ENCODE data around the gene UBXN2A. TPM values are rescaled to one million over a fixed set of nuclear protein-coding genes. Genes with fewer than 3 reads are reported as not detected.
A peak's percentile ranks its signal among the peaks of the same experiment; 100 is the strongest.
"Not testable (repeated sequence)": the region's sequence is repeated elsewhere in the genome, so short reads cannot be mapped to it uniquely, and the experiment has no call there.

UBXN2A gene
- total RNA-seq, 2 donors from 2014 or later: 4.0 to 7.3 TPM

GRCh38 chr2:23944527-23944926 is 4.3 kb downstream of the UBXN2A start:
- H3K27me3 ChIP-seq: no peaks in the 10 kb centered on the region
- H3K27ac ChIP-seq: peak overlapping the region in 2 of 4 donors; percentile 14 to 36
- H3K4me3 ChIP-seq: no peak overlapping the region
- peak; percentile 15 to 27 (median 23) for DNase-seq
- intact Hi-C loops (cut with DNase I): no loop called here
- H3K36me3 ChIP-seq (replicated peaks in 1 of 2; ENCODE audit: insufficient read depth in 1 of 2, low read depth in 2 of 2): no peaks in the 10 kb centered on the region
- H3K4me1 ChIP-seq: peaks cover 9% of the 10 kb centered on the region
- H3K9me3 ChIP-seq: no peaks in the 10 kb centered on the region
- ATAC-seq: no peak
- WGBS, 2 donors: 67 to 80% methylated on average over 1 of the region's 1 CpG
- no peak for TF ChIP-seq POLR2A (IDR thresholded peaks at IDR 0.05)
- TF ChIP-seq CTCF (IDR thresholded peaks at IDR 0.05): no peak

- TF ChIP-seq CTCF (IDR thresholded peaks at IDR 0.05) (no peak), POLR2A (IDR thresholded peaks at IDR 0.05) (no peak)
- H3K27ac ChIP-seq: peak overlapping the region in 2 of 4 donors; percentile 14 to 36
- H3K4me1 ChIP-seq: peaks cover 6% of the 10 kb centered on the region
- no peaks in the 10 kb centered on the region for H3K27me3 ChIP-seq
- H3K4me3 ChIP-seq: no peak overlapping the region
- ATAC-seq (no peak), DNase-seq (no peak)
- H3K36me3 ChIP-seq (replicated peaks in 1 of 2; ENCODE audit: insufficient read depth in 1 of 2, low read depth in 2 of 2): no peaks in the 10 kb centered on the region
- intact Hi-C loops (cut with DNase I): no loop called here
- no peaks in the 10 kb centered on the region for H3K9me3 ChIP-seq
Measured at GRCh38 chr2:23944976-23945375, 4.7 kb downstream of the UBXN2A start.

GRCh38 chr2:23947350-23947749 is 7.1 kb downstream of the UBXN2A start:
- no peak for TF ChIP-seq CTCF (IDR thresholded peaks at IDR 0.05)
- TF ChIP-seq POLR2A (IDR thresholded peaks at IDR 0.05): no peak
- ATAC-seq (no peak), DNase-seq (no peak)
- no peaks in the 10 kb centered on the region for H3K4me1 ChIP-seq
- no peaks in the 10 kb centered on the region for H3K9me3 ChIP-seq
- 75 to 78% methylated on average over 2 of the region's 2 CpGs for WGBS, 2 donors
- H3K27me3 ChIP-seq: no peaks in the 10 kb centered on the region
- no peaks in the 10 kb centered on the region for H3K36me3 ChIP-seq (replicated peaks in 1 of 2; ENCODE audit: insufficient read depth in 1 of 2, low read depth in 2 of 2)
- intact Hi-C loops (cut with DNase I): no loop called here
- no peak overlapping the region for H3K4me3 ChIP-seq
- no peak overlapping the region for H3K27ac ChIP-seq

GRCh38 chr2:23952558-23952957 is 12.3 kb downstream of the UBXN2A start:
- ATAC-seq; H3K9me3 ChIP-seq; H3K27ac ChIP-seq; H3K36me3 ChIP-seq (replicated peaks in 1 of 2; ENCODE audit: insufficient read depth in 1 of 2, low read depth in 2 of 2); H3K4me3 ChIP-seq; DNase-seq; H3K27me3 ChIP-seq; H3K4me1 ChIP-seq: not testable (repeated sequence)
- intact Hi-C loops (cut with DNase I): loop anchor here (10.0 kb wide), 1 partner anchor 112 kb away; no protein-coding TSS in a partner anchor
- 96 to 97% methylated on average over 3 of the region's 3 CpGs for WGBS, 2 donors

- no peak for DNase-seq
- TF ChIP-seq POLR2A (IDR thresholded peaks at IDR 0.05) (no peak), CTCF (IDR thresholded peaks at IDR 0.05) (no peak)
- no peak overlapping the region for H3K4me3 ChIP-seq
- no peaks in the 10 kb centered on the region for H3K27me3 ChIP-seq
- no peaks in the 10 kb centered on the region for H3K36me3 ChIP-seq (replicated peaks in 1 of 2; ENCODE audit: insufficient read depth in 1 of 2, low read depth in 2 of 2)
- ATAC-seq: no peak
- intact Hi-C loops (cut with DNase I): loop anchor here (10.0 kb wide), 1 partner anchor 111 kb away; no protein-coding TSS in a partner anchor
- H3K4me1 ChIP-seq: no peaks in the 10 kb centered on the region
- no peaks in the 10 kb centered on the region for H3K9me3 ChIP-seq
- H3K27ac ChIP-seq: no peak overlapping the region
Measured at GRCh38 chr2:23953625-23954024, 13.4 kb downstream of the UBXN2A start.

All from body of pancreas (tissue), 4 donors.